GM12878 (cell line): ENCODE data around the gene DOCK1.

Experiments
- CEBPB ChIP-seq, 2 experiments: fragments of 150-350 bp in 1 of 2; IDR thresholded peaks; 2 replicates each; pipeline ENCODE4 v1.6.1; 2012 to 2014; ENCODE audit warnings: low read depth in 2 of 2, low read length in 2 of 2, borderline replicate concordance in 1 of 2, inconsistent platforms in 1 of 2
- EZH2 ChIP-seq: IDR thresholded peaks from 2 replicates; pipeline ENCODE4 v1.6.1; 2012; ENCODE audit warnings: low read depth, mild to moderate bottlenecking, control low read depth, inconsistent platforms, low read length, borderline replicate concordance; ENCODE audit not compliant: control insufficient read depth
- MTA3 ChIP-seq: IDR thresholded peaks from 2 replicates; pipeline ENCODE4 v1.6.1; 2012; ENCODE audit warnings: low read length, inconsistent platforms, borderline replicate concordance
- PAX5 ChIP-seq: IDR thresholded peaks from 2 replicates; pipeline ENCODE4 v1.6.1; 2011; ENCODE audit warnings: low read depth, low read length, borderline replicate concordance
- POLR2A ChIP-seq: IDR thresholded peaks from 2 replicates; pipeline ENCODE4 v1.6.1; 2011; ENCODE audit warnings: low read depth, mild to moderate bottlenecking, low read length
- POLR2AphosphoS5 ChIP-seq: IDR thresholded peaks from 2 replicates; pipeline ENCODE4 v1.6.1; 2011; ENCODE audit warnings: mild to moderate bottlenecking, low read length, inconsistent platforms
- SKIL ChIP-seq: fragments of 450-650 bp; IDR thresholded peaks from 2 replicates; pipeline ENCODE4 v1.6.1; 2017; ENCODE audit warnings: mild to moderate bottlenecking, low read depth, inconsistent platforms; ENCODE audit not compliant: poor library complexity, severe bottlenecking
- SUPT20H ChIP-seq: IDR thresholded peaks from 2 replicates; pipeline ENCODE4 v1.6.1; 2011; ENCODE audit warnings: low read depth, mild to moderate bottlenecking, low read length, moderate library complexity, borderline replicate concordance; ENCODE audit not compliant: control insufficient read depth
- TBL1XR1 ChIP-seq: IDR thresholded peaks from 2 replicates; pipeline ENCODE4 v1.6.1; 2012; ENCODE audit warnings: low read depth, low read length, improper control_type of control experiment
- USF1 ChIP-seq: IDR thresholded peaks from 2 replicates; pipeline ENCODE4 v1.6.1; 2011; ENCODE audit warnings: borderline replicate concordance, low read depth, mild to moderate bottlenecking, moderate library complexity, mixed read lengths, low read length; ENCODE audit not compliant: insufficient read depth; ENCODE audit errors: extremely low read length
- ZNF24 ChIP-seq: fragments of 450-650 bp; IDR thresholded peaks from 2 replicates; pipeline ENCODE4 v1.6.1; 2017; ENCODE audit warnings: antibody characterized with exemption, mild to moderate bottlenecking
- TF ChIP-seq, protein P1 (sequence below): IDR thresholded peaks from 2 replicates; pipeline ENCODE4 v1.6.1; 2012; ENCODE audit warnings: low read depth, low read length, improper control_type of control experiment

- TF ChIP-seq PAX5 = no peak
- TF ChIP-seq EZH2 = no peak
- no peak for TF ChIP-seq MTA3
- TF ChIP-seq USF1 = no peak
- no peak for TF ChIP-seq CEBPB (IDR thresholded peaks at IDR 0.05; ENCODE audit: borderline replicate concordance in 1 of 2, low read depth in 2 of 2, low read length in 2 of 2)
- TF ChIP-seq POLR2AphosphoS5 = no peak
- no peak for TF ChIP-seq SKIL
- TF ChIP-seq ZNF24 = no peak
- no peak for TF ChIP-seq POLR2A
- no peak for TF ChIP-seq SUPT20H
- TF ChIP-seq, protein P1, sequence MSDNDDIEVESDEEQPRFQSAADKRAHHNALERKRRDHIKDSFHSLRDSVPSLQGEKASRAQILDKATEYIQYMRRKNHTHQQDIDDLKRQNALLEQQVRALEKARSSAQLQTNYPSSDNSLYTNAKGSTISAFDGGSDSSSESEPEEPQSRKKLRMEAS = no peak
- no peak for TF ChIP-seq TBL1XR1
Observed at GRCh38 chr10:127406018-127406550, 500.9 kb downstream of the DOCK1 start.
